GM10847 (cell line): Measurements from ENCODE around the gene NATD1.
A peak's percentile ranks its signal among the peaks of the same experiment; 100 is the strongest.

Source experiments
- POLR2A ChIP-seq: IDR thresholded peaks from 2 replicates; pipeline ENCODE4 v1.6.1; 2011; ENCODE audit not compliant: insufficient read length; ENCODE audit errors: extremely low read depth

NATD1 gene

DNA sequence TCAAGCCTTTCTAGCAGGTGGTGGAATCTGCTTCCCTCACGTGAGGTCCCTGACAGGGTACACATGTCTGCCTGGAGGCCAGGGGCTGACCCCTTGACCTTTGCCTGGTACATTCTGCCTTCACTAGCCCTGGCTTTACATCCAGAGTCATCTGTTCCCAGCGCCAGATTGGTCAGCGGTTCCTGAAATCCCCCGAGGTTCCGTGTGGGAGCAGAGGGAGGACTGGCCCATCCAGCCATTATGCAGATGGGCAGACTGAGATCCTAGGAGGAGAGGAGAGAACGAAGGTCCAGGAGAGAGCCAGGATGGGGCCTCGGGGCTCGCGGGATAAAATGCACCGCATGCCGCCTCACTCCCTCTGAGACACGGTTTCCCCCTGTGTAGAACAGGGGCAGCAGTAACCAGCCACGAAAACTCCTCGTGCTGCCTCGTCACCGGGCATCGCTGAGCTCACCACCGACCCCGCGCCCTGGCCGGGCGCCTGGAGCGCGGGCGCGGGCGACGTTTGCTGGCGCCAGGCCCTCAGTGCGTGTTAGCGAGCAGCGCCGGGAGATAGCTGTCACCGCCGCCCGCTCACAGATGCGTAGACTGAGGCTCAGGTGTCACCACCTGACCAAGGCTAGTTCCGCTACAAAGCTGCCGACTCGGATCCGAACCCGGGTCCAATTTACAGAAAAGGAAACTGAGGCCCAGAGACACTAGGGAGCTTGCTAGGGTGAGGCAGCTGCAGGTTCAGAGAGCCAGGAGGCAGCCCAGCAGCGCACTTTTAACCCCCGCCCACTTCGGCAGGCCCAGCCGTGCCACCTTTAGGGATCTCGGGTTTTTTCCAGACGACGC, 30.5 kb upstream of the NATD1 start:
- no peak for TF ChIP-seq POLR2A

DNA sequence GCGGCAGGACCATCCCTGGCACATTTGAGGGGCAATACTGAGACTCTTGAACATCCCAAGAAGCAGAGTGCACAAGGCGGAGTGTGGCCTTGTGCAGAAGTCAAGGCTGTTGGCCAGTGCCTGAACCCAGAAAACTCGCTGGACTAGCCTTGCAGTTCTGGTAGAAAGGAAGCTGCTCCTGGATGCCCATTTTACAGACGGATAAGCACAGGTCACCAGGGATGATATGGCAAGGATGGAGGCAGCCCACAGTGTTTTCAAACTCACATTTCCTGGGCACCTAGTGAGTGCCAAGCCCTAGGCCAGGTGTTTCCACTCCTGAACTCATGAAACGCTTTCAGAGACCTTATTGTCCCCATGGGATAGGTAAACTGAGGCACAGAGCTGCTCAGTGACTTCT, 29.6 kb upstream of the NATD1 start:
- no peak for TF ChIP-seq POLR2A

GRCh38 chr17:21282231-21282630, 29.0 kb upstream of the NATD1 start:
- no peak for TF ChIP-seq POLR2A

GRCh38 chr17:21280081-21280518, 26.9 kb upstream of the NATD1 start:
- no peak for TF ChIP-seq POLR2A

- TF ChIP-seq POLR2A = no peak
Measured at GRCh38 chr17:21279582-21279981, 26.4 kb upstream of the NATD1 start.

DNA sequence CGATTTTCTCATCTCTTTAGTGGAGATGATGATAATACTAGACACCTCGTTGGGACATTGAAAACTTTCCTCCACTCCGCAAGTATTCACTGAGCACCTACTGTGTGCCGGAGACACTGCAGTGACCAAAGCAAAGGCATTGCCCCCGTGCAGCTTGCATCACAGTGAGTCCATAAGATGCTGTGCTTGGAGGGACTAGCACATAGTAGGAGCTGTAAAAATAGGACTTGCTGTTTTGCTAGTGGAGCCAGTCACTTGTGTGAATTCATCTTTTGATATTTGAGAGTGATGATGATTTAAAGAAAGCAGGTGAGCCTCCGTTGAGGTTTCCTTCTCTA, 26.0 kb upstream of the NATD1 start:
- no peak for TF ChIP-seq POLR2A

DNA sequence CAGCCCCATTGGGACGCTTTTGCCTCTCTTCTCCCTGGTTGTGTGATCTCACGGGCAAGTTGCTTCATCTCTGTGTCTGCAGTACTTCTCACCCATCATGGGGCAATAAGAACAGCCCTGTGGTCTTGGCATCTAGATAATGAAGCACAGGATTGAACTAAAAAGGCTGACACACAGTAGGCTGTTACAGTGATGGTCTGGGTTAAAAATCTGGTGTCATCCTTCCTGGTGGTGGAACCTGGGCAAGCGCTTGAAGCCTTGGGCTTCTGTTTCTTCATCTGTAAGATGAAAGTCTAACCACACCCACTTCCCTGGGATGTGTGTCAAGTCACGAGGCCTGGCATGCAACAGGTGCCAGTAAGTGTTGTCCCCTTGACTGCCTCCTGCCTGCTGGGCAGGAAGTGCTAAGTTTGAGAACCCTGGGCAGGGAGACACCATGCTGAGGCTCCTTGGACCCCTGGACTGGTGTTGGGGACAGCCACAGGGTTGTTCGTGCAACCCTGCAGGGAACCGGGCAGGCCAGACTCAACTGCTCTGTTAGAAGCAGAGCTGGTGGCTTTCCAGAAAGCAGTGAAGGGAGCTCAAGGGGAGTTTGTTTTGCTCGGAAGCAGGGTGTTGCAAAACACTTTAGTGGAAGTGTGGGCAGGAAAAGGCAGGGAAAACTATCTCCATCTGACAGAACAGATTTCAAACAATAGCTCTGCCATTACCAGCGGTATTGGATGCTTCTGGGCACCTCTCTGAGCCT, 25.4 kb upstream of the NATD1 start:
- TF ChIP-seq POLR2A = no peak

GRCh38 chr17:21277332-21277731, 24.1 kb upstream of the NATD1 start:
- TF ChIP-seq POLR2A = no peak

DNA sequence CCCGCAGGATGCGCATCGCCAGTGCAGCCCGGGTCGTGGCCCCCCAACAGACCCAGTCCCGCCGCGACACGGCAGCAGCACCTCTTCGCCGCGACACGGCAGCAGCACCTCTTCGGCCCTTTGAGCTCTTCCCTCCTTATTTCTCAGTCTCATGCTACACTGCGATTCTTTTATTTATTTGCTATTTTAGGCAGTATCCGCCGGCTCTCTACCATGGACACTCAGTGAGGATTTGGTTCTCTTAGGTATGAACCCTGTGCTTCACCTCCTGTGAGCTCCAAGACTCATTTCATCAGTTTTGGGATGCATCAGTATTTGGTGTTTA, 23.0 kb upstream of the NATD1 start:
- no peak for TF ChIP-seq POLR2A

- peak; percentile 60 for TF ChIP-seq POLR2A
Measured at GRCh38 chr17:21275579-21276263, 22.5 kb upstream of the NATD1 start.

GRCh38 chr17:21275047-21275578, 21.9 kb upstream of the NATD1 start:
- no peak for TF ChIP-seq POLR2A

- no peak for TF ChIP-seq POLR2A
Measured at GRCh38 chr17:21272881-21273792, 19.9 kb upstream of the NATD1 start.

GRCh38 chr17:21272250-21272649, 19.0 kb upstream of the NATD1 start:
- TF ChIP-seq POLR2A = no peak

DNA sequence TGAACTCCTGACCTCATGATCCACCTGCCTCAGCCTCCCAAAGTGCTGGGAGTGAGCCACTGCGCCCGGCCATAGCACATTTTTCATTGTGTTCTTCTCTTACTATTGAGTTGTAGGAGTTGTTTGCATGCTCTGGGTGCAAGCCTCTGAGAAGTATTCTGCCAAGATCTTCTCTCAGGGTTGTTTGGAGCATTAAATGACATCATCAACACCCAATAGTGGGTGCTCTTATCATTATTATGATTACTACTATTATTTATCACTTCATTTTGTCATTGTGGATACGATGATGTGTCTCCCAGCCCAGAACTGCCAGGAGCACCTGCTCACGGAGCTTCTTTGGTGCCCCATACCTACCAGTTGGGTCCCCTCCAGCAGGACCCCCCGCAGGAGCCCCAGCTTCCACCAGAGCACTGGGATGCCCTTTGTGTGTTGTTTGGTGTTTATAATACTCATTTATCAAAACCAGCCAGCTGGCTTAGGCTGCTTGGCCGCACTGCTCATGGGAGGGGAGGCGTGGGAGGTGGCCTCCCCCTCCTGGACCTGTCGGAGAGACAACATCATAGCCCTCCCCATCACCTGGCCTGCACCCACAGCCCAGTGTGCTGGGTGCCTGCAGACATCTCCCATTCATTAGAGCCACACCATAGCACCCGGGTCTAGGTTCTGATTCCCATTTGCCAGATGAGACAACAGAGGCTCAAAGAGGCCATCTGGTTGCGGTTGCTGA, 18.4 kb upstream of the NATD1 start:
- no peak for TF ChIP-seq POLR2A
